Limb (tissue), 2 donors: ENCODE data around the gene KDM4C.

Experiments used
- DNase-seq, 2 donors: peaks; one replicate each; pipeline ENCODE4 v3.0.0-alpha.2; 2016; ENCODE audit errors: extremely low spot score in 2 of 2

KDM4C gene

DNA sequence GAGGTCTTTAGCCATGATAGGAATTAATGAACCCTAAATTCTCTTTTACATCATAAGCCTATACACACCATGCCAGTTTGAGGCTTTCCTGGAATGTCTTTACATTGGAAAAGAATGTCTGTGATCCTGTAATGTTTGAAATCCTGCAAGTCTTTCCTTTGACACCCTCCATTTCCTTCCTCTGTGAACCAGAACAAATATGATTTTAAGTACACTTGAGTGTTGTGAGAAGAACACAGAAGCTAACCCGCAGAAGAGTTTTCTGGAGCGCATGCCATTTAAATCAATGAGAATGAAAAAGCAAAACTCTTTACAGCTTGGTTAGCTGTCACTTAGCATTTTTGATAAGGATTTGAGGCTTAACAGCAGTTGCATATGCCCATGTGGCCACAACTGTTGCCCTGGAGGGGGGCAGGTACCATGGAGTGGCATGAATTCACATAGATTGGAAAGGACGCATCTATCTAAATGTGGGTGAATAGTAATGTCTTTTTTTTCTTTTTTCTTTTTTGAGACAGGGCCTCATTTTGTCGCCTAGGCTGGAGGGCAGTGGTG, 372.6 kb downstream of the KDM4C start:
- no peak for DNase-seq

GRCh38 chr9:7132605-7133004, 374.8 kb downstream of the KDM4C start:
- no peak for DNase-seq

DNA sequence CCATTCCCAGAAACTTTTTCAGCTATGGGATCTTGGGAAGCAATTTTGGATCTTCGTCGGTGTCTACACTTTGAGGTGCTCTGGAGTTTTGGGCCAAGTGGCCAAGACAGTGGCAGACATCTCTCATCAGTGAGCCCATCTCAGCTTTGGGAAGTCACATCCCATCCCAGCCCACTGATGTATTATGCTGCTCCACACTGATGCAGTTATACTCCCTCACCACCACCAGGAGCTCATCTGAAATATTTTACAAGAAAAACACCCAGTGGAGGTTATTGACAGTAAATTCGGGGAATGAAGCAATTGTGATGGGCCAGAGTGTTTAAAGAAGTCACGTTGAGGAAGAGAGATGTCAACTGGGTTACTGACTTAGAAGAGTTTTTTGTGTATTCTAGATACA, 378.0 kb downstream of the KDM4C start:
- no peak for DNase-seq

GRCh38 chr9:7137040-7137439, 379.3 kb downstream of the KDM4C start:
- DNase-seq = no peak

- DNase-seq = no peak
Observed at GRCh38 chr9:7137571-7137970, 379.8 kb downstream of the KDM4C start.

- no peak for DNase-seq
Observed at GRCh38 chr9:7139886-7140285, 382.1 kb downstream of the KDM4C start.

- no peak for DNase-seq
Observed at GRCh38 chr9:7140401-7140800, 382.6 kb downstream of the KDM4C start.

GRCh38 chr9:7143645-7144200, 385.9 kb downstream of the KDM4C start:
- DNase-seq = no peak

DNA sequence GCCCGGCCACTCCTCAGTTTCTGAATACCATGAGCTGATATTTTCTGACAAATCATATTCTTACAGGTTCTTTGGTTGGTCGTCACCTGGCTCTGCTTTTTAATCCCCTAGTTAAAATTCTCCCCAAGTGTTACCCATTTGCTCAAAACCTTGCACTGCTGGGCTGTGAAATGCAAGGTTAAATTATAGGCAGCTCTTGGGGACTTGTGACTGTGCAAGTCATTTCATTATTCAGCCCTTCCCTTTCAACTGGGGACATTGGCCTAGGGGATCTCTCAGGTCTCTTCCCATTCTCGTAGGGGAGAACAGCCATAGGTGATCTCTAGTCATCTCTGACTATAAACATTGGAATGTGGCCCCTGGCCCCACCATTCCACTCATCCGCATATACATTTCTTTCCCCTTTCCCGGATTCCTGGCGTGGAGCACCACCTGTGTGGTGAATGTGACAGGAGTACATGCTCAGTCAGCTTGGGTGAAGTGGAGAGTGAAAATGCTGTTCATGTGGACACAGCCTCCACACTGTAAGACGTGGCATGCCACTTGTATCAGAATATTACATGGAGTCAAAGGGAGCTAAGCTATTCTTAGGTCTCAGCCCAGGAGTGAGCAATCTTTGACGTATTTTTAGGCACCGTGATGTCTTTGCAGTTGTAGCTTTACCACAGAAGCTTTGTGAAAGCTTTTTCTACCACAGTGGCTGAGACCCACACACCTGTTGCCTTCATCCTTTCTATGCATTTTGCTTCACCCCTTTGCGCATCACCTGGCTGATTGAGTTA, 386.7 kb downstream of the KDM4C start:
- DNase-seq = no peak

GRCh38 chr9:7145361-7146069, 387.7 kb downstream of the KDM4C start:
- DNase-seq = no peak

DNA sequence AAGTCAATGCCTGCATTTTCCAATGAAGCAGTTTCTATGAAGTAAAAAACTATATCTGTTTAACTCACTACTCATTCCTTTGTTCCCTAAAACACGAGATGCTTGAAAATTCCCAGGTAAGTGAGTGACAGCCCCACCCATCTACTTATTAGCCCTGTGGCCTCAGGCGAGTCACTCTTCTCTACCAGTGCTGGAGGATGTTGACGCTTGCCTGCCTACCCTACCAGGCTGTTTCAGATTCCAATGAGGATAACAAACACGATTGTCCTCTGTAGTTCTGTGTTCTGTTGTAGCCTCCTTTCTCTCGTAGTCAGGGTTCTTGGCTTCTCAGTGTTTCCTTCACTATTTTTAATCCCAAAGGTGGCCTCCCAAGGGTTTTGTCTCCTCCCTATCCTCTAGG, 388.8 kb downstream of the KDM4C start:
- no peak for DNase-seq

DNA sequence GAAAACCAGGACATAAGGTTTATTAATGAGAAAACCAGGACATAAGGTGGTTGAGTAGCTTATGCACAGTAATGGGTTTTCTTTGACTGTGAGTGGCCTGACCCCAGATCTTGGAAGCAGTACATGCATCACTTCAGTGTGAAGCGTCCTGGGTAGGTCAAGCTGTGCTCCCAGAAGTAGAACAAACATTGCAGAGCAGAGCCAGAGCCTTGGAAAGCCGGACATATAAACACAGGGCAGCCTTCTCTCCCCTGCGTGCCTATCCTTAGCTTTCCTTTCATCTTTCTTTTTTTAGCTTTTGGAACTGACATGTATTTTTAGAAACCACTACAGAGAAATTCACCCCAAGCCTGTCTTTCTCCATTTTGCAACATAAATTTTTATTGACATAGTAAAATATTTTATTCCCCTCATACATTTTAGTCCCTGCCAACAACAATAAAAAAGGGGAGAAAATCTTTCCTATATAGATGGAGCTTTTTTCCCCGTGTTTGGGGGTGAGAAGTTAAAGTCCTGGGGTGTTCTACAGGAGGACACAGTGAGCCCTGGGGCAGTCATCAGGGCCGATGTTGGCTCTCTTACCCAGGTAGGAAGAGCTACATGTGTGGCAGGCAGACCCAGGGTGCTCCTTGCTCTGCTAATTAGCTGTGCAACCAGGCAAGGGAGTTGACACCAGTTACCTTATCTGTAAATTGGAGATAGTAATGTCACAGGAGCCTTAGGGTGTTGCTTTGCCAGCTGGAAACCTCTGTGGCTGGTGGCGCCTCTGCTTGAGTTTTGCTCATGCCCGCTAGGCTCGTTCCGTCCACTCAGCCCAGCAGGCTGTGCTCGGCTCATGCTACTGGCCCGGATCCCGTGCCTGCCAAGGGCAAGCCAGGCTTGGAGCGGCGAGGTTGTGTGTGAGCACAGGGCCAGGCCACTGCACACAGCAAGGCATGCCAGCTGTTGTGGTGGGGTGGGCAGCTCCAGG, 389.6 kb downstream of the KDM4C start:
- peak in 1 of 2 donors; percentile 49 for DNase-seq

- no peak for DNase-seq
Observed at GRCh38 chr9:7148243-7148765, 390.5 kb downstream of the KDM4C start.

DNA sequence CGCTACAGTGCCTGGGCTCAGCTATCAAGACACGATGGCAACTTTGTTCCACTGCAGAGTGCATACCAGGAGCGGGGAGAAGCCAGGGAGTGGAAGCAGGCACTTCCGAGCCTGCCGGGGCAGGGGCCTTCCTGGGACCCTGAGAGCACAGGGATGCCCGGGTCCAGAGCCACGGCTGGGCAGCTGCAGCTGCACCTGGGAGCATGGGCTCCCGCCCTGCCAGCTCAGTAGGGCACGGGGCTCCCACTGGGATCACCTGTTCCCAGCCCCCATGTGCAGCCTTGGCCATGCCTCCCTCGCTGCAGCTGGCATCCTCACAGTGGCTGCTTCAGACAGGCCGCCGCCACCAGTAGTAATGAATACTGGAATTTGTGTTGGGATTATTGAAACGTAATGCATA, 391.5 kb downstream of the KDM4C start:
- no peak for DNase-seq

- no peak for DNase-seq
Observed at GRCh38 chr9:7150153-7150890, 392.5 kb downstream of the KDM4C start.

GRCh38 chr9:7153134-7153533, 395.4 kb downstream of the KDM4C start:
- no peak for DNase-seq

DNA sequence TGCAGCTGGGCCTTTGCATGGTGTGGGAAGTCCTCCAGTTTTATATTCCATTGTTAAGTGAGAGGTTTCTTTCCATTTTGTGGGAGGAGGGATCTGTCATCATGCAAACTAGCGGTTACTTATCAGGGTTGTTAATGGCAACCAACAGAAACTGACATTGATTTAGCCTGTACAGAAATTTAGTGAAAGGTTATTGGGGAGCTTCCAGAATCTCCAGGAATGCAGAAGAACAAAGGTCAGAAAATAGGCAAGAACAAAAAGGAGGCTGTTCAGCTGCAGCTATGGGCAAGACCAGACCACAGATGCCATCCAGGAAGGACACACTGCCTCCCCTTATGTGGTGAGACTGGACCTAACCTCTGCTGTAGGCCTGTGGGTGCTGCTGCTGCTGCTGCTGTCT, 395.8 kb downstream of the KDM4C start:
- no peak for DNase-seq

GRCh38 chr9:7154003-7154619, 396.3 kb downstream of the KDM4C start:
- no peak for DNase-seq

GRCh38 chr9:7154650-7155049, 396.9 kb downstream of the KDM4C start:
- no peak for DNase-seq

DNA sequence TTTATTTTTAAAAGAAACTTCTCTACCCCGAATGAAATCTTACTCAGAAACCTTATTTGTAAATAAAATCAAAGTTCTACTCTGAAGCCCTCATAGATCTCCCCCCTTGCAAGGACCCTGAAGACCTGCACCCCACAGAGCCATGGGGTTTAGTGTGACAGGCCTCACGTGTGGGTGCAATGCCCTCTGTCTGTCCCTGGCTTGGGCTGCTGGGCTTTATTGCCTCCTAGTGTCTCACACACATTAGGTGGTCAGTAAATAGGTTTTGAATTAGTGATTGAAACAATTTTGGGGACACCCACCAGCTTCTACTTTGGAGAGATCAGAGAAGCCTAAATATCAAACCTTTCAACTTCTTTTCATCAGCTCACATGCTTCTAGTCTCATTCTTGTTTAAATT, 403.7 kb downstream of the KDM4C start:
- DNase-seq = no peak
